ENCODE results near the gene ATG9B. TPM values are rescaled to one million over a fixed set of nuclear protein-coding genes. Genes with fewer than 3 reads are reported as not detected.
A peak's percentile ranks its signal among the peaks of the same experiment; 100 is the strongest.

Gene ATG9B
- total and polyA plus RNA-seq, 2 of the 13 experiments (the other 11 are each of a cell fraction or from before 2014, with no cell fraction given) = 0.24 TPM; not detected in 1

- TF ChIP-seq ZNF142 (CRISPR knock-in tag; IDR thresholded peaks at IDR 0.05) = no peak
- TF ChIP-seq TAF15 (IDR thresholded peaks at IDR 0.05; ENCODE audit: low read depth, low read length, poor library complexity, severe bottlenecking) = peak; percentile 15
- TF ChIP-seq NCOA2 (CRISPR knock-in tag; IDR thresholded peaks at IDR 0.05) = 0 out of 2 replicates have a peak, but pooled peaks have one; percentile 20
- peak; percentile 48; the same call in 1 of the 2 replicates for TF ChIP-seq HHEX (CRISPR knock-in tag; IDR thresholded peaks at IDR 0.05)
- TF ChIP-seq STAT6 (CRISPR knock-in tag; IDR thresholded peaks at IDR 0.05; ENCODE audit: borderline replicate concordance) = 0 out of 2 replicates have a peak, but pooled peaks have one; percentile 40
- no peak; the same call in 1 of the 2 replicates for TF ChIP-seq SOX5 (CRISPR knock-in tag; IDR thresholded peaks at IDR 0.05; ENCODE audit: borderline replicate concordance)
- peak; percentile 22; the same call in 1 of the 2 replicates for TF ChIP-seq ZNF556 (CRISPR knock-in tag; IDR thresholded peaks at IDR 0.05; ENCODE audit: borderline replicate concordance)
- TF ChIP-seq CBX5 (CRISPR knock-in tag; IDR thresholded peaks at IDR 0.05; ENCODE audit: borderline replicate concordance) = no peak
- peak; percentile 87 for TF ChIP-seq IRF2 (CRISPR knock-in tag; IDR thresholded peaks at IDR 0.05)
- TF ChIP-seq CBX1 (IDR thresholded peaks at IDR 0.05; ENCODE audit: low read depth) = peak; percentile 19
- no peak for TF ChIP-seq HNRNPK (IDR thresholded peaks at IDR 0.05; ENCODE audit: low read depth, low read length, poor library complexity, severe bottlenecking)
- TF ChIP-seq KAT8 (CRISPR knock-in tag; IDR thresholded peaks at IDR 0.05) = peak; percentile 88
- peak; percentile 84; the same call in 1 of the 2 replicates for TF ChIP-seq ZBTB4 (CRISPR knock-in tag; IDR thresholded peaks at IDR 0.05; ENCODE audit: borderline replicate concordance)
- peak; percentile 51; the same call in 1 of the 2 replicates for TF ChIP-seq ZNF580 (CRISPR knock-in tag; IDR thresholded peaks at IDR 0.05; ENCODE audit: borderline replicate concordance, low read depth)
- peak; percentile 95 for TF ChIP-seq ZNF501 (CRISPR knock-in tag; IDR thresholded peaks at IDR 0.05)
- peak; percentile 50; the same call in 1 of the 2 replicates for TF ChIP-seq KLF12 (CRISPR knock-in tag; IDR thresholded peaks at IDR 0.05; ENCODE audit: borderline replicate concordance)
Measured at GRCh38 chr7:151028131-151028947, 4.0 kb upstream of the ATG9B start, which contains the start of gene ABCB8 (continued).
